CD8-positive, alpha-beta memory T cell (primary cell): Measurements from ENCODE around the gene ACO2. TPM values are rescaled to one million over a fixed set of nuclear protein-coding genes. Genes with fewer than 3 reads are reported as not detected.

Experiments
- CTCF ChIA-PET: fragments of 350-600 bp; sonication (Branson Sonifier 250); formaldehyde crosslinking; loops from one replicate; lab custom pipeline; 2021; ENCODE audit warnings: antibody characterized with exemption; lab: Charles Lee
- POLR2A ChIA-PET: fragments of 350-600 bp; sonication (Branson Sonifier 250); formaldehyde crosslinking; loops from one replicate; lab custom pipeline; 2021; ENCODE audit warnings: antibody characterized with exemption; lab: Charles Lee
- DNase-seq, 5 donors: peaks; one replicate each; pipeline versions ENCODE4 v3.0.0 to v3.0.0-alpha.2; 2020 to 2022; ENCODE audit warnings: mixed read lengths in 1 of 5
- H3K27ac ChIP-seq: one replicate; pipeline ENCODE4 v1.7.0; 2013; ENCODE audit warnings: low read depth, mild to moderate bottlenecking, low read length, moderate library complexity
- H3K27me3 ChIP-seq: 2 replicates; pipeline ENCODE4 v1.7.0; 2013; ENCODE audit warnings: low read length, mild to moderate bottlenecking; ENCODE audit not compliant: insufficient read depth, poor library complexity, severe bottlenecking
- H3K36me3 ChIP-seq: 2 replicates; pipeline ENCODE4 v1.7.0; 2013; ENCODE audit warnings: mild to moderate bottlenecking, low read length, moderate library complexity; ENCODE audit not compliant: insufficient read depth
- H3K4me1 ChIP-seq: 2 replicates; pipeline ENCODE4 v1.7.0; 2013; ENCODE audit warnings: mild to moderate bottlenecking, low read length, moderate library complexity; ENCODE audit not compliant: insufficient read depth
- H3K4me3 ChIP-seq: 2 replicates; pipeline ENCODE4 v1.7.0; 2013; ENCODE audit warnings: mild to moderate bottlenecking, low read length
- H3K9me3 ChIP-seq: 2 replicates; pipeline ENCODE4 v1.7.0; 2013; ENCODE audit warnings: mild to moderate bottlenecking, low read length
- H3K27ac Mint-ChIP-seq, 8 donors: one replicate each; pipeline ENCODE4 v1.8.0; 2020 to 2021; ENCODE audit warnings: mixed read lengths in 8 of 8, mild to moderate bottlenecking in 6 of 8, inconsistent platforms in 3 of 8, moderate library complexity in 3 of 8
- H3K27me3 Mint-ChIP-seq, 2 donors: one replicate each; pipeline ENCODE4 v1.8.0; 2020 to 2021; ENCODE audit warnings: mixed read lengths in 2 of 2, mild to moderate bottlenecking in 1 of 2, moderate library complexity in 1 of 2
- H3K36me3 Mint-ChIP-seq, 3 donors: one replicate each; pipeline ENCODE4 v1.8.0; 2020 to 2021; ENCODE audit warnings: mixed read lengths in 3 of 3, inconsistent platforms in 1 of 3, mild to moderate bottlenecking in 1 of 3
- H3K4me1 Mint-ChIP-seq, 3 donors: one replicate each; pipeline ENCODE4 v1.8.0; 2020 to 2021; ENCODE audit warnings: mixed read lengths in 3 of 3, inconsistent platforms in 1 of 3, mild to moderate bottlenecking in 1 of 3
- H3K4me3 Mint-ChIP-seq, 7 donors: one replicate each; pipeline ENCODE4 v1.8.0; 2020 to 2021; ENCODE audit warnings: mixed read lengths in 7 of 7, mild to moderate bottlenecking in 6 of 7, moderate library complexity in 4 of 7, inconsistent platforms in 2 of 7
- H3K9me3 Mint-ChIP-seq, 5 donors: one replicate each; pipeline ENCODE4 v1.8.0; 2020 to 2022; ENCODE audit warnings: mixed read lengths in 5 of 5, mild to moderate bottlenecking in 3 of 5, moderate library complexity in 2 of 5, inconsistent platforms in 1 of 5
- polyA plus RNA-seq: library from polyadenylated mRNA; unstranded; fragments of 300-500 nt; fragmentation: Illumina TruSeq; gene quantifications from one replicate; pipeline ENCODE4 v1.2.3, GENCODE V29; 2021
- total RNA-seq, 2 experiments: library from RNA; stranded (reverse); gene quantifications; one replicate each; pipeline ENCODE4 v1.2.3, GENCODE V29; 2021

ACO2 gene
- total and polyA plus RNA-seq, 3 experiments from 2014 or later, result 92.5 to 114 (median 112) TPM

GRCh38 chr22:41562461-41562860 lies 93.5 kb downstream of the ACO2 start:
- no peaks in the 10 kb centered on the region for H3K36me3 Mint-ChIP-seq
- no peaks in the 10 kb centered on the region for H3K9me3 Mint-ChIP-seq
- Histone ChIP-seq H3K36me3 (no peaks in the 10 kb centered on the region), H3K27ac (no peak overlapping the region), H3K4me3 (no peak overlapping the region), H3K27me3 (peaks cover 5% of the 10 kb centered on the region), H3K9me3 (no peaks in the 10 kb centered on the region), H3K4me1 (no peaks in the 10 kb centered on the region)
- ChIA-PET CTCF (no interaction called here), POLR2A (no interaction called here)
- H3K4me3 Mint-ChIP-seq, result no peak overlapping the region
- no peak for DNase-seq
- H3K27me3 Mint-ChIP-seq, result peaks cover 24 to 30% of the 10 kb centered on the region in 2 donors
- no peaks in the 10 kb centered on the region for H3K4me1 Mint-ChIP-seq
- H3K27ac Mint-ChIP-seq, result peak overlapping the region in 1 of 8 donors; percentile 75

GRCh38 chr22:41563051-41563711 lies 94.3 kb downstream of the ACO2 start:
- Mint-ChIP-seq H3K27ac (peak overlapping the region in 1 of 8 donors; percentile 57), H3K4me1 (no peaks in the 10 kb centered on the region), H3K36me3 (no peaks in the 10 kb centered on the region), H3K27me3 (peaks cover 24 to 26% of the 10 kb centered on the region in 2 donors), H3K9me3 (no peaks in the 10 kb centered on the region), H3K4me3 (no peak overlapping the region)
- Histone ChIP-seq H3K4me1 (no peaks in the 10 kb centered on the region), H3K27me3 (peaks cover 5% of the 10 kb centered on the region), H3K36me3 (no peaks in the 10 kb centered on the region), H3K4me3 (no peak overlapping the region), H3K27ac (no peak overlapping the region), H3K9me3 (no peaks in the 10 kb centered on the region)
- ChIA-PET CTCF (no interaction called here), POLR2A (no interaction called here)
- DNase-seq, result no peak

- Histone ChIP-seq H3K4me1 (no peaks in the 10 kb centered on the region), H3K27ac (no peak overlapping the region), H3K4me3 (no peak overlapping the region), H3K9me3 (no peaks in the 10 kb centered on the region), H3K36me3 (no peaks in the 10 kb centered on the region), H3K27me3 (peaks cover 5% of the 10 kb centered on the region)
- H3K36me3 Mint-ChIP-seq, result no peaks in the 10 kb centered on the region
- no peak overlapping the region for H3K27ac Mint-ChIP-seq
- no peak overlapping the region for H3K4me3 Mint-ChIP-seq
- no peaks in the 10 kb centered on the region for H3K4me1 Mint-ChIP-seq
- peaks cover 17 to 23% of the 10 kb centered on the region in 2 donors for H3K27me3 Mint-ChIP-seq
- ChIA-PET POLR2A (no interaction called here), CTCF (no interaction called here)
- H3K9me3 Mint-ChIP-seq, result no peaks in the 10 kb centered on the region
- DNase-seq, result no peak
Observed at GRCh38 chr22:41564563-41564962, 95.6 kb downstream of the ACO2 start.

GRCh38 chr22:41565403-41566054 lies 96.6 kb downstream of the ACO2 start:
- Histone ChIP-seq H3K9me3 (no peaks in the 10 kb centered on the region), H3K4me1 (no peaks in the 10 kb centered on the region), H3K27me3 (no peaks in the 10 kb centered on the region), H3K27ac (no peak overlapping the region), H3K36me3 (no peaks in the 10 kb centered on the region), H3K4me3 (no peak overlapping the region)
- Mint-ChIP-seq H3K4me1 (no peaks in the 10 kb centered on the region), H3K27me3 (peaks cover 10 to 13% of the 10 kb centered on the region in 2 donors), H3K27ac (peak overlapping the region in 2 of 8 donors; percentile 8 to 32), H3K9me3 (no peaks in the 10 kb centered on the region), H3K4me3 (no peak overlapping the region), H3K36me3 (no peaks in the 10 kb centered on the region)
- DNase-seq, result no peak
- POLR2A ChIA-PET, result no interaction called here
- CTCF ChIA-PET, result no interaction called here

- Mint-ChIP-seq H3K27ac (peak overlapping the region in 1 of 8 donors; percentile 17), H3K36me3 (no peaks in the 10 kb centered on the region), H3K27me3 (peaks cover 0 to 7% of the 10 kb centered on the region in 2 donors), H3K9me3 (no peaks in the 10 kb centered on the region), H3K4me3 (no peak overlapping the region), H3K4me1 (no peaks in the 10 kb centered on the region)
- no peak overlapping the region for H3K27ac ChIP-seq
- H3K36me3 ChIP-seq, result no peaks in the 10 kb centered on the region
- H3K27me3 ChIP-seq, result no peaks in the 10 kb centered on the region
- no peak for DNase-seq
- H3K9me3 ChIP-seq, result no peaks in the 10 kb centered on the region
- CTCF ChIA-PET, result interaction anchor here (1.2 kb wide), 1 partner anchor 10 kb away, joined by 3 read pairs; no protein-coding TSS in a partner anchor
- H3K4me3 ChIP-seq, result no peak overlapping the region
- no peaks in the 10 kb centered on the region for H3K4me1 ChIP-seq
- POLR2A ChIA-PET, result no interaction called here
Observed at GRCh38 chr22:41567512-41567768, 98.5 kb downstream of the ACO2 start.

GRCh38 chr22:41568811-41569210 lies 99.9 kb downstream of the ACO2 start:
- Mint-ChIP-seq H3K4me3 (no peak overlapping the region), H3K4me1 (no peaks in the 10 kb centered on the region), H3K27ac (no peak overlapping the region), H3K36me3 (no peaks in the 10 kb centered on the region), H3K9me3 (no peaks in the 10 kb centered on the region), H3K27me3 (peaks cover 0 to 3% of the 10 kb centered on the region in 2 donors)
- Histone ChIP-seq H3K27ac (no peak overlapping the region), H3K27me3 (no peaks in the 10 kb centered on the region), H3K9me3 (no peaks in the 10 kb centered on the region), H3K36me3 (no peaks in the 10 kb centered on the region), H3K4me1 (no peaks in the 10 kb centered on the region), H3K4me3 (no peak overlapping the region)
- ChIA-PET CTCF (no interaction called here), POLR2A (no interaction called here)
- DNase-seq, result no peak

GRCh38 chr22:41570221-41570620 lies 101.3 kb downstream of the ACO2 start:
- no peaks in the 10 kb centered on the region for H3K27me3 Mint-ChIP-seq
- no peaks in the 10 kb centered on the region for H3K36me3 Mint-ChIP-seq
- no peaks in the 10 kb centered on the region for H3K27me3 ChIP-seq
- no peak overlapping the region for H3K27ac Mint-ChIP-seq
- H3K9me3 Mint-ChIP-seq, result no peaks in the 10 kb centered on the region
- H3K27ac ChIP-seq, result no peak overlapping the region
- no peak overlapping the region for H3K4me3 ChIP-seq
- no peaks in the 10 kb centered on the region for H3K4me1 ChIP-seq
- no peaks in the 10 kb centered on the region for H3K4me1 Mint-ChIP-seq
- ChIA-PET CTCF (interaction anchor here (1.6 kb wide), 1 partner anchor 34 kb away, joined by 3 read pairs; no protein-coding TSS in a partner anchor), POLR2A (interaction anchor here (0.5 to 0.6 kb wide), 2 partner anchors 33 to 152 kb away, joined by 3 to 5 read pairs; no protein-coding TSS in a partner anchor)
- H3K9me3 ChIP-seq, result no peaks in the 10 kb centered on the region
- DNase-seq, result no peak
- no peak overlapping the region for H3K4me3 Mint-ChIP-seq
- H3K36me3 ChIP-seq, result no peaks in the 10 kb centered on the region

- ChIA-PET POLR2A (no interaction called here), CTCF (no interaction called here)
- H3K9me3 ChIP-seq, result no peaks in the 10 kb centered on the region
Observed at GRCh38 chr22:41571786-41572185, 102.9 kb downstream of the ACO2 start.

More at GRCh38 chr22:41571786-41572185, 102.9 kb downstream of the ACO2 start:
- no peaks in the 10 kb centered on the region for H3K27me3 Mint-ChIP-seq
- Histone ChIP-seq H3K4me1 (no peaks in the 10 kb centered on the region), H3K27me3 (no peaks in the 10 kb centered on the region), H3K27ac (no peak overlapping the region), H3K4me3 (no peak overlapping the region), H3K36me3 (no peaks in the 10 kb centered on the region)
- H3K36me3 Mint-ChIP-seq, result peaks cover 0 to 9% (median 0%) of the 10 kb centered on the region in 3 donors
- H3K4me3 Mint-ChIP-seq, result no peak overlapping the region
- no peaks in the 10 kb centered on the region for H3K9me3 Mint-ChIP-seq
- no peaks in the 10 kb centered on the region for H3K4me1 Mint-ChIP-seq
- H3K27ac Mint-ChIP-seq, result no peak overlapping the region
- DNase-seq, result no peak
